ENCODE measurements around the gene PCDHGB2.
"Not testable (repeated sequence)": the region's sequence is repeated elsewhere in the genome, so short reads cannot be mapped to it uniquely, and the experiment has no call there.

PCDHGB2 gene

DNA sequence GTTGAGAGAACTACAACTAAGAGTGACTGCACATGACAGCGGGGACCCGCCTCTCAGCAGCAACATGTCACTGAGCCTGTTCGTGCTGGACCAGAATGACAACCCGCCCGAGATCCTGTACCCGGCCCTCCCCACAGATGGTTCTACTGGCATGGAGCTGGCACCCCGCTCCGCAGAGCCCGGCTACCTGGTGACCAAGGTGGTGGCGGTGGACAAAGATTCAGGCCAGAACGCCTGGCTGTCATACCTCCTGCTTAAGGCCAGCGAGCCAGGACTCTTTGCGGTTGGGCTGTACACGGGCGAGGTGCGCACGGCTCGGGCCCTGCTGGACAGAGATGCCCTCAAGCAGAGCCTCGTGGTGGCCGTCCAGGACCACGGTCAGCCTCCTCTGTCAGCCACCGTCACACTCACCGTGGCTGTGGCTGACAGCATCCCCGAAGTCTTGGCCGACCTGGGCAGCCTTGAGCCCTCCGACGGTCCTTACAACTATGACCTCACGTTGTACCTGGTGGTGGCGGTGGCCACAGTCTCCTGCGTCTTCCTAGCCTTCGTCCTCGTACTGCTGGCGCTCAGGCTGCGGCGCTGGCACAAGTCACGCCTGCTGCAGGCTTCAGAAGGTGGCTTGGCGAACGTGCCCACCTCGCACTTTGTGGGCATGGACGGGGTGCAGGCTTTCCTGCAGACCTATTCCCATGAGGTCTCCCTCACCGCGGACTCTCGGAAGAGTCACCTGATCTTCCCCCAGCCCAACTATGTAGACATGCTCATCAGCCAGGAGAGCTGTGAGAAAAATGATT, 24.9 kb downstream of the PCDHGB2 start:
- no peak for DNase-seq (ENCODE audit: low read depth in 2 of 2)

DNA sequence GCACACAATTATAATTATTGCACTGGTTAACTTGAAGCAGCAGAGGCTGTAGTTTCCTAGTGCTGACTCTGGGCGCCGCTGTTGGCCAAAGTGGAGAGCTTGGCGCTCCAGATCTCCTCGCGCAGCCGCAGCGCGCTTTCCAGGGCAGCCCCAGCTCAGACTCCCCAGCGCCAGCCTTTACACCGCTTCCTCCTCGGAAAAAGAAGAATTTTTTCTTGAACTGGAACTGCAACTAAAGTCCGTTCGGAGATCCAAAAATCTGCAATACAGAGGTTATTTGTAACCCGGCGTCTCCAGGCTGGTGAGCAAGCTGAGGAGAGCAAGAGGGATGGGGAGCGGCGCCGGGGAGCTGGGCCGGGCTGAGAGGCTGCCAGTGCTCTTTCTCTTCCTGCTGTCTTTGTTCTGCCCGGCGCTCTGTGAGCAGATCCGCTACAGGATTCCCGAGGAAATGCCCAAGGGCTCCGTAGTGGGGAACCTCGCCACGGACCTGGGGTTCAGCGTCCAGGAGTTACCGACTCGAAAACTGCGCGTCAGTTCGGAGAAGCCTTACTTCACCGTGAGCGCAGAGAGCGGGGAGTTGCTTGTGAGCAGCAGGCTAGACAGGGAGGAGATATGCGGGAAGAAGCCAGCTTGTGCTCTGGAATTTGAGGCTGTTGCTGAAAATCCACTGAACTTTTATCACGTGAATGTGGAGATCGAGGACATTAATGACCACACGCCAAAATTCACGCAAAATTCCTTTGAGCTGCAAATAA, 27.9 kb downstream of the PCDHGB2 start, which contains the start of gene PCDHGB4:
Gene PCDHGB4, plus strand, starts transcription at position 142 of the 755 bp plus-strand sequence. Its CDS starts 187 bp downstream, at position 329.
- DNase-seq (ENCODE audit: low read depth in 2 of 2): not testable (repeated sequence)

DNA sequence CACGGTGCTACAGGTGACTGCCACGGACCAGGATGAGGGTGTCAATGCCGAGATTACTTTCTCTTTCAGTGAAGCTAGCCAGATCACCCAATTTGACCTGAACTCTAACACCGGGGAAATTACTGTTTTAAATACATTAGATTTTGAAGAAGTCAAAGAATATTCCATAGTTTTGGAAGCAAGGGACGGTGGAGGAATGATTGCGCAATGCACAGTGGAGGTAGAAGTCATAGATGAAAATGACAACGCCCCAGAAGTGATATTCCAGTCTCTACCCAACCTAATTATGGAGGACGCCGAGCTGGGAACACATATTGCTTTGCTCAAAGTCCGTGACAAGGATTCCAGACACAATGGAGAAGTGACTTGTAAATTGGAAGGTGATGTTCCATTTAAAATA, 28.9 kb downstream of the PCDHGB2 start:
- no peak for DNase-seq (ENCODE audit: low read depth in 2 of 2)

DNA sequence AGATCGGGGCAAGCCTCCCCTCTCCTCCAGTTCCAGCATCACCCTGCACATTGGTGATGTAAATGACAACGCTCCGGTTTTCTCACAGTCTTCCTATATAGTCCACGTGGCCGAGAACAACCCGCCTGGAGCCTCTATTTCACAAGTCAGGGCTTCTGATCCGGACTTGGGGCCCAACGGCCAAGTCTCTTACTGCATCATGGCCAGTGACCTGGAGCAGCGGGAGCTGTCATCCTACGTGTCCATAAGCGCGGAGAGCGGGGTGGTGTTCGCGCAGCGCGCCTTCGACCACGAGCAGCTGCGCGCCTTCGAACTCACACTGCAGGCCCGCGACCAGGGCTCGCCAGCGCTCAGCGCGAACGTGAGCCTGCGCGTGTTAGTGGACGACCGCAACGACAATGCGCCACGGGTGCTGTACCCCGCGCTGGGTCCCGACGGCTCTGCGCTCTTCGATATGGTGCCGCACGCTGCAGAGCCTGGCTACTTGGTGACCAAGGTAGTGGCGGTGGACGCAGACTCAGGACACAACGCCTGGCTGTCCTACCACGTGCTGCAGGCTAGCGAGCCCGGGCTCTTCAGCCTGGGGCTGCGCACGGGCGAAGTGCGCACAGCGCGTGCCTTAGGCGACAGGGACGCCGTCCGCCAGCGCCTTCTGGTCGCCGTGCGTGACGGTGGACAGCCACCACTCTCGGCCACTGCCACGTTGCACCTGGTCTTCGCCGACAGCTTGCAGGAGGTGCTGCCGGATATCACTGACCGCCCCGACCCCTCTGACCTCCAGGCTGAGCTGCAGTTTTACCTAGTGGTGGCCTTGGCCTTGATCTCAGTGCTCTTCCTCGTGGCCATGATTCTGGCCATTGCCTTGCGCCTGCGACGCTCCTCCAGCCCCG, 29.6 kb downstream of the PCDHGB2 start:
- DNase-seq (ENCODE audit: low read depth in 2 of 2): no peak

DNA sequence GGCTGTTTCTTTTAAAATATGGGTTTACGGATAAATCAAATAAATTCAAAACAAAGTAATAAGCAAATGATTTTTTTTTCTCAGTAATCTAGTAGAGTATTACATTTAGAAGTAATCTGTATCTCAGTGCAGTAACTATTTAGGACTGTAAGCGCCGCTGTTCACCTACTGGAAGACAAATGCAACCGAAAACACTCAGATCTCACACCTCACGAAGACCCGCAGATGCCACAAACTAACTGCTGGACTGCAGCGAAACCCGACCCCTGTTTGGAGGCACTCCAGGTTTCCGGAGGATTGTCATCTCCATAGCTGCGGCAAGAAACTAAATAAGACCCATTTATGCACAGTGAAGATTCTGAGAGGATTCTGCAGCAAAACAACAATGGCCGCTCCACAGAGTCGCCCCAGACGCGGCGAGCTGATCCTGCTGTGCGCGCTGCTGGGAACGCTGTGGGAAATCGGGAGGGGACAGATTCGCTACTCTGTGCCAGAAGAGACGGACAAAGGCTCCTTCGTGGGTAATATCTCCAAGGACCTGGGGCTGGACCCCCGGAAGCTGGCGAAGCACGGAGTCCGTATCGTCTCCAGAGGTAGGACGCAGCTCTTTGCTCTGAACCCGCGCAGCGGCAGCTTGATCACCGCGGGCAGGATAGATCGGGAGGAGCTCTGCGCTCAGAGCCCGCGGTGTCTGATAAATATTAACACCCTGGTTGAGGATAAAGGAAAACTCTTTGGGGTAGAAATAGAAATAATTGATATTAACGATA, 32.8 kb downstream of the PCDHGB2 start, which contains the start of gene PCDHGA8:
Gene PCDHGA8, plus strand, starts transcription at position 205 of the 770 bp plus-strand sequence. Its CDS starts 181 bp downstream, at position 386.
- DNase-seq (ENCODE audit: low read depth in 2 of 2): no peak

DNA sequence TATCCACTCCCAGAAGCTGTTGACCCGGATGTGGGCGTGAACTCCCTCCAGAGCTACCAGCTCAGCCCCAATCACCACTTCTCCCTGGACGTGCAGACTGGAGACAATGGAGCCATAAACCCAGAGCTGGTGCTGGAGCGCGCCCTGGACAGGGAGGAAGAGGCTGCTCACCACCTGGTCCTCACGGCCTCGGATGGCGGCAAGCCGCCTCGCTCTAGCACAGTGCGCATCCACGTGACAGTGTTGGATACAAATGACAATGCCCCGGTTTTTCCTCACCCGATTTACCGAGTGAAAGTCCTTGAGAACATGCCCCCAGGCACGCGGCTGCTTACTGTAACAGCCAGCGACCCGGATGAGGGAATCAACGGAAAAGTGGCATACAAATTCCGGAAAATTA, 33.5 kb downstream of the PCDHGB2 start:
- DNase-seq (ENCODE audit: low read depth in 2 of 2): no peak

DNA sequence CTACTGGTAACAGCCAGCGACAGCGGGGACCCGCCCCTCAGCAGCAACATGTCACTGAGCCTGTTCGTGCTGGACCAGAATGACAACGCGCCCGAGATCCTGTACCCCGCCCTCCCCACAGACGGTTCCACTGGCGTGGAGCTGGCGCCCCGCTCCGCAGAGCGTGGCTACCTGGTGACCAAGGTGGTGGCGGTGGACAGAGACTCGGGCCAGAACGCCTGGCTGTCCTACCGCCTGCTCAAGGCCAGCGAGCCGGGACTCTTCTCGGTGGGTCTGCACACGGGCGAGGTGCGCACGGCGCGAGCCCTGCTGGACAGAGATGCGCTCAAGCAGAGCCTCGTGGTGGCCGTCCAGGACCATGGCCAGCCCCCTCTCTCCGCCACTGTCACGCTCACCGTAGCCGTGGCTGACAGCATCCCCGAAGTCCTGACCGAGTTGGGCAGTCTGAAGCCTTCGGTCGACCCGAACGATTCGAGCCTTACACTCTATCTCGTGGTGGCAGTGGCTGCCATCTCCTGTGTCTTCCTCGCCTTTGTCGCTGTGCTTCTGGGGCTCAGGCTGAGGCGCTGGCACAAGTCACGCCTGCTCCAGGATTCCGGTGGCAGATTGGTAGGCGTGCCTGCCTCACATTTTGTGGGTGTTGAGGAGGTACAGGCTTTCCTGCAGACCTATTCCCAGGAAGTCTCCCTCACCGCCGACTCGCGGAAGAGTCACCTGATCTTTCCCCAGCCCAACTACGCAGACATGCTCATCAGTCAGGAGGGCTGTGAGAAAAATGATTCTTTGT, 34.8 kb downstream of the PCDHGB2 start:
- not testable (repeated sequence) for DNase-seq (ENCODE audit: low read depth in 2 of 2)

DNA sequence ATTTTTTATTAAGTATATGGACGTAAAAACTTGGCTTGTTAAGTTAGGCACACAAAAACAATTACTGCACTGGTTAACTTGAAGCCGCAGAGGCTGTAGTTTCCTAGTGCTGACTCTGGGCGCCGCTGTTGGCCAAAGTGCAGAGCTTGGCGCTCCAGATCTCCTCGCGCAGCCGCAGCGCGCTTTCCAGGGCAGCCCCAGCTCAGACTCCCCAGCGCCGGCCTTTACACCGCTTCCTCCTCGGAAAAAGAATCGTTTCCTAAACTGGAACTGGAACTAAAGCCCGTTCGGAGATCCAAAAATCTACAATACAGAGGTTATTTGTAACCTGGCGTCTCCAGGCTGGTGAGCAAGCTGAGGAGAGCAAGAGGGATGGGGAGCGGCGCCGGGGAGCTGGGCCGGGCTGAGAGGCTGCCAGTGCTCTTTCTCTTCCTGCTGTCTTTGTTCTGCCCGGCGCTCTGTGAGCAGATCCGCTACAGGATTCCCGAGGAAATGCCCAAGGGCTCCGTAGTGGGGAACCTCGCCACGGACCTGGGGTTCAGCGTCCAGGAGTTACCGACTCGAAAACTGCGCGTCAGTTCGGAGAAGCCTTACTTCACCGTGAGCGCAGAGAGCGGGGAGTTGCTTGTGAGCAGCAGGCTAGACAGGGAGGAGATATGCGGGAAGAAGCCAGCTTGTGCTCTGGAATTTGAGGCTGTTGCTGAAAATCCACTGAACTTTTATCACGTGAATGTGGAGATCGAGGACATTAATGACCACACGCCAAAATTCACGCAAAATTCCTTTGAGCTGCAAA, 38.2 kb downstream of the PCDHGB2 start, which contains the start of gene PCDHGB5:
Gene PCDHGB5, plus strand, starts transcription at position 192 of the 796 bp plus-strand sequence. Its CDS starts 181 bp downstream, at position 373.
- not testable (repeated sequence) for DNase-seq (ENCODE audit: low read depth in 2 of 2)

DNA sequence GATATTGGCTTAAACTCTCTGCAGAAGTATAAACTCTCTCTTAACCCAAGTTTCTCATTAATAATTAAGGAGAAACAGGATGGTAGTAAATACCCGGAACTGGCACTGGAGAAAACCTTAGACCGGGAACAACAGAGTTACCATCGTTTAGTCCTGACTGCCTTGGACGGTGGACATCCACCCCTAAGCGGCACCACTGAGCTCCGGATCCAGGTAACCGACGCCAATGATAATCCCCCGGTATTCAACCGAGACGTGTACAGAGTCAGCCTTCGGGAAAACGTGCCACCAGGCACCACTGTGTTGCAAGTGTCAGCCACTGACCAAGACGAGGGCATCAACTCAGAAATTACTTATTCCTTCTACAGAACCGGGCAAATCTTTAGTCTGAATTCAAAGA, 38.8 kb downstream of the PCDHGB2 start:
- DNase-seq (ENCODE audit: low read depth in 2 of 2): no peak

DNA sequence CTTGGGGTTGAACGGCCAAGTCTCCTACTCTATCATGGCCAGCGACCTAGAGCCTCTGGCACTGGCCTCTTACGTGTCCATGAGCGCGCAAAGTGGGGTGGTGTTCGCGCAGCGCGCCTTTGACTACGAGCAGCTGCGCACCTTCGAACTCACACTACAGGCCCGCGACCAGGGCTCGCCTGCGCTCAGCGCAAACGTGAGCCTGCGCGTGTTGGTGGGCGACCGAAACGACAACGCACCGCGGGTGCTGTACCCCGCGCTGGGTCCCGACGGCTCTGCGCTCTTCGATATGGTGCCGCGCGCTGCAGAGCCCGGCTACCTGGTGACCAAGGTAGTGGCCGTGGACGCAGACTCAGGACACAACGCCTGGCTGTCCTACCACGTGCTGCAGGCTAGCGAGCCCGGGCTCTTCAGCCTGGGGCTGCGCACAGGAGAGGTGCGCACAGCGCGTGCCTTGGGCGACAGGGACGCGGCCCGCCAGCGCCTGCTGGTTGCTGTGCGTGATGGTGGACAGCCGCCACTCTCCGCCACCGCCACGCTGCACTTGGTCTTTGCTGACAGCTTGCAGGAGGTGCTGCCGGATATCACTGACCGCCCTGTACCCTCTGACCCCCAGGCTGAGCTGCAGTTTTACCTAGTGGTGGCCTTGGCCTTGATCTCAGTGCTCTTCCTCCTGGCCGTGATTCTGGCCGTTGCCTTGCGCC, 39.9 kb downstream of the PCDHGB2 start:
- DNase-seq (ENCODE audit: low read depth in 2 of 2): no peak

DNA sequence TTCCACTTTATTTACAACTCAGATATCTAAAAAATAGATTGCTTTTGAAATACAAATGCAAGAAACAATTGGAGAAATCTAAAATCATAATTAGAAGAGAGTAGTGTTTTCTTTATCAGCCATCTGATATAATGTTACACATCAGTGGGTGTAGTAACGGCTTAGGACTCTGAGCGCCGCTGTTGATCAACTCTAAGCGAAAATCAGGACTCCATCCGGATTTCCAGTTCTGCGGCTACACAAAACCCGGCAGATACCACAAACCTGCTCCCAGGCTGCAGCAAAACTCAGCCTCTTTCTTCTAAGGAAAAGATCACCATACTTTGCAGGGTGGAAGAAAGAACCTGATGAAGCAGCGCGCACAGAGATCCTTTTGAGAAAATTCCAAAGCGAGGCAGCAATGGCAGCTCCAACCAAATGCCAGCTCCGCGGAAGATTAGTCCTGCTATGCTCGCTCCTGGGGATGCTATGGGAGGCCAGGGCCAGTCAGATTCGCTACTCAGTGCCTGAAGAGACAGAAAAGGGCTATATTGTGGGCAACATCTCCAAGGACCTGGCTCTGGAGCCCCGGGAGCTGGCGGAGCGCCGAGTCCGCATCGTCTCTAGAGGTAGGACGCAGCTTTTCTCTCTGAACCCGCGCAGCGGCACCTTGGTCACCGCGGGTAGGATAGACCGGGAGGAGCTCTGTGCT, 42.9 kb downstream of the PCDHGB2 start, which contains the start of gene PCDHGA9:
Gene PCDHGA9, plus strand, starts transcription at position 226 of the 691 bp plus-strand sequence. Its CDS starts 175 bp downstream, at position 401.
- no peak for DNase-seq (ENCODE audit: low read depth in 2 of 2)

DNA sequence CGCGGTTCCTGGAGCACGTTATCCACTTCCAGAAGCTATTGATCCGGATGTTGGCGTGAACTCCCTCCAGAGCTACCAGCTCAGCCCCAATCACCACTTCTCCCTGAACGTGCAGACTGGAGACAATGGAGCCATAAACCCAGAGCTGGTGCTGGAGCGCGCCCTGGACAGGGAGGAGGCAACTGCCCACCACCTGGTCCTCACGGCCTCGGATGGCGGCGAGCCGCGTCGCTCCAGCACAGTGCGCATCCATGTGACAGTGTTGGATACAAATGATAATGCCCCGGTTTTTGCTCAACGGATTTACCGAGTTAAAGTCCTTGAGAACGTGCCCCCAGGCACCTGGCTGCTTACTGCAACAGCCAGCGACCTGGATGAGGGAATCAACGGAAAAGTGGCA, 43.6 kb downstream of the PCDHGB2 start:
- DNase-seq (ENCODE audit: low read depth in 2 of 2): no peak

DNA sequence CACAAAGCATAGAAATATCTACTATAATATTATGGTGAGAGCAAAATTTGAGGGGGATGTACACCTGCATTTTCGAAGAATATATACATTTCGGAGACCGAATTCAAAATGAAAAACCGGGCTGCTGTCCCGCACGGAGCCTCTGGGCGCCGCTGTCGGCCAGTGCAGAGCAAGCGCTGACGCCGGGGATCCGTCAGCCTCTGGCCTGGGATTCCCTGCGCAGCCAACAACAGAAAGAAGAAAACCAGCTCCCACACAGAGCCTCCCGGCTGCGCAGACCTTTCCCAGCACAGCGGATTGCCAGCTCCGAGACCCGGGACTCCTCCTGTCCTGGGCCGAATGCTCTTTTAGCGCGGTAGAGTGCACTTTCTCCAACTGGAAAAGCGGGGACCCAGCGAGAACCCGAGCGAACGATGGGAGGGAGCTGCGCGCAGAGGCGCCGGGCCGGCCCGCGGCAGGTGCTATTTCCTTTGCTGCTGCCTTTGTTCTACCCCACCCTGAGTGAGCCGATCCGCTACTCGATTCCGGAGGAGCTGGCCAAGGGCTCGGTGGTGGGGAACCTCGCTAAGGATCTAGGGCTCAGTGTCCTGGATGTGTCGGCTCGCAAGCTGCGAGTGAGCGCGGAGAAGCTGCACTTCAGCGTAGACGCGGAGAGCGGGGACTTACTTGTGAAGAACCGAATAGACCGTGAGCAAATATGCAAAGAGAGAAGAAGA, 48.2 kb downstream of the PCDHGB2 start, which contains the start of gene PCDHGB6:
Gene PCDHGB6, plus strand, starts transcription at position 232 of the 716 bp plus-strand sequence. Its CDS starts 182 bp downstream, at position 414.
- not testable (repeated sequence) for DNase-seq (ENCODE audit: low read depth in 2 of 2)

DNA sequence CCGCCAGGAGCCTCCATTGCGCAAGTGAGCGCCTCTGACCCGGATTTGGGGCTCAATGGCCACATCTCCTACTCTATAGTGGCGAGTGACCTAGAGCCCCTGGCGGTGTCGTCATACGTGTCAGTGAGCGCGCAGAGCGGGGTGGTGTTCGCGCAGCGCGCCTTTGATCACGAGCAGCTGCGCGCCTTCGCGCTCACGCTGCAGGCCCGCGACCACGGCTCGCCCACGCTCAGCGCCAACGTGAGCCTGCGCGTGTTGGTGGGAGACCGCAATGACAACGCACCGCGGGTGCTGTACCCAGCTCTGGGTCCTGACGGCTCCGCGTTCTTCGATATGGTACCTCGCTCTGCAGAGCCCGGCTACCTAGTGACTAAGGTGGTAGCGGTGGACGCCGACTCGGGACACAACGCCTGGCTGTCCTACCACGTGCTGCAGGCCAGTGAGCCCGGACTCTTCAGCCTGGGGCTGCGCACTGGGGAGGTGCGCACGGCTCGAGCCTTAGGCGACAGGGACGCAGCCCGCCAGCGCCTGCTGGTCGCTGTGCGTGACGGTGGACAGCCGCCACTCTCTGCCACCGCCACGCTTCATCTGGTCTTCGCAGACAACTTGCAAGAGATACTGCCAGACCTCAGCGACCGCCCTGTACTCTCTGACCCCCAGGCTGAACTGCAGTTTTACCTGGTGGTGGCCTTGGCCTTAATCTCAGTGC, 50.0 kb downstream of the PCDHGB2 start:
- no peak for DNase-seq (ENCODE audit: low read depth in 2 of 2)

DNA sequence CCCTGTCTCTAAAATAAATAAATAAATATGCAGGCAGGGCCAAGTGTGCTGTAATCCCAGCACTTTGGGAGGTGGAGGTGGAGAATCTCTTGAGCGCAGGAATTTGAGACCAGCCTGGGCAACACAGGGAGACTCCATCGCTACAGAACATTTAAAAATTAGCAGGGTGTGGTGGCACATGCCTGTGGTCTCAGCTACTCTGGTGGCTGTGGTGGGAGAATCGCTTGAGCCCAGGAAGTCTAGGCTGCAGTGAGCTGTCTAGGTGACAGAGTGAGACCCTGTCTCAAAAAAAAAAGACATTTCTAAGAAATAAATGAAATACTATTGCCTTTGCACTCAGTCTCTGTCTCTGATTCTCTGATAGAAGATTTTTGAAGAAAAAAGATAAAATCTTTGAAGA, 51.8 kb downstream of the PCDHGB2 start:
- DNase-seq (ENCODE audit: low read depth in 2 of 2): no peak

Data from stimulated activated CD4-positive, alpha-beta T cell treated with anti-CD3 and anti-CD28 coated beads, Interleukin-1b, Interleukin-23, amount 100 ng/mL, for 1 hour (primary cell).